GM12891 (cell line): ENCODE results near the gene SLCO2A1.

Experiments used
- DNase-seq: peaks from one replicate; pipeline ENCODE4 v3.0.0; 2011; ENCODE audit warnings: low spot score; ENCODE audit not compliant: insufficient read length
- FAIRE-seq: peaks from 2 replicates; lab custom pipeline; 2011; peaks lifted over from hg19 to GRCh38; lab: Jason Lieb, UNC
- PAX5 ChIP-seq: IDR thresholded peaks from 2 replicates; pipeline ENCODE4 v1.6.1; 2011; ENCODE audit warnings: low read length, moderate library complexity, mild to moderate bottlenecking; ENCODE audit not compliant: insufficient read depth, severe bottlenecking
- POLR2A ChIP-seq: IDR thresholded peaks from 2 replicates; pipeline ENCODE4 v1.6.1; 2011; ENCODE audit warnings: low read depth, low read length, control low read depth
- POLR2AphosphoS5 ChIP-seq: IDR thresholded peaks from 2 replicates; pipeline ENCODE4 v1.6.1; 2011; ENCODE audit warnings: low read depth, low read length, control low read depth
- POU2F2 ChIP-seq: IDR thresholded peaks from 2 replicates; pipeline ENCODE4 v1.6.1; 2011; ENCODE audit warnings: low read depth, mild to moderate bottlenecking, control low read depth, low read length, moderate library complexity
- SPI1 ChIP-seq: IDR thresholded peaks from 2 replicates; pipeline ENCODE4 v1.6.1; 2011; ENCODE audit warnings: low read depth, low read length, control low read depth
- TAF1 ChIP-seq: IDR thresholded peaks from 2 replicates; pipeline ENCODE4 v1.6.1; 2011; ENCODE audit warnings: low read depth, low read length, control low read depth

The SLCO2A1 gene

DNA sequence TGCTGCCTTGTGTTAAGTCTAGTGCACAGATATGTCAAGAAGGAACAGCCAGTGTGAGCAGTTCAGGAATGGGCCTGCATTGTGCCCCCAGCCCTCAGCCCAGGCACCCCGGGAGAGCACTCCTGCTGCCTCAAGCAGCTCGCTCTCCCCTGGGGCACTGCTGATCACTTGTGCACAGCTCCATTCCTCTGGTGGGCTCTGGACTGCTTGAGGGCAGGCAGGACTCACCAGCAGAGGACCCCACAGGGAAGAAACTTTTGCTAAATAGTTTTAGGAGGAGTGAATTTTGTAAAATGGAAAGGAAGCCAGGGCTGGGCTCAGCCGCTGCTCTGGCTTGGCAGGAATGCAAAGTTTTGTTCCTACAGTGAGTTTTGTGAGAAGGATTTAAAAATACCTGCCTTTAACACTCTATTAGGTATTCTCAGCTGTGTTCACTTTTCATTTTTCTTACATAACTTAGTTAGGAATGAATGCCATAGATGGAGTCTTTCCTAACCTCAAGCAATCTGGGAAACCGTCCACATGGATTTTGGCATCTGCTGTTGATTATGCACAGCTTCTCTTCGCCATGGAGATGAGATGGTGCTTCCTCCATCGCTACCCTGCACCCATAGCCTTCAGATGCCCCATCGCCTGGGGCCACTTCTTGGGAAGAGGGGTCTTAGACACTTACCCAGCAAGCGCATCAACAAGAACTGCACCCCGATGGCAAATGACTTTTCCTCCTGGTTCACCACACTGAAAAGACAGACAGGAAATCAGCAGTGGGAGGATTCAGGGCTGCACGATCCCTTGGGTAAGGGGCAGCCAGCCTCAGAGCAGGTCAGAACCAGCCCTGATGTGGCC, 91.7 kb downstream of the SLCO2A1 start:
- TF ChIP-seq POU2F2, result no peak
- DNase-seq, result no peak
- FAIRE-seq, result no peak

DNA sequence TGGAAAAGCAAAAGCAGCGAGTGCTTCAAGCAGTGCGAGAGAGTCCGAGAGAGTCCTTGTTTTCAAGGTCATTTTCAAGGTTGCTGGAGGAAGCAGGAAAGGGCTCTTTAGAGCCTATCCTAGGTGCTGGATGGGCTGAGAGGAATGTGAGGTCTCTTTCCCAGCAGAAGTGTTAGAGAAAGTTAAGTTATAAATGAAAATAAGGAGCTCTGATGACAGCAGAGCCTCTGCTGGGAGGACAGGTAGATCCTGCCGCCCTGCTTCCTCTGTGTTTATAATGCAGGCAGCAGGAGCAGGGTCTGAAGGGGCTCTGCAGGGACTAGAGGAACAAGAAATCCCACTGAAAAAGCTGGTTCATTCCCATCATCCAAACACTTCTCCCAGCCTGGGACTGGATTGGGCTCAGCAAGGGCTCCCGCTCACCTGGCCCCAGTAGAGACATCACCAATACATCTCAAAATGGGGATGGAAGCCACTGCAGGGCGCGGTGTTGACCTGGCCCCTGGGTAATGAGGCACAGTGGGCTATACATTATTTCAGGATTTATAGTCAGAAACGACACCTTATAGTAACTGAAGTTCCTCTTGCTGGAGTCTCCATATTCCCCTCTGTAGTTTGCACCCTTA, 92.6 kb downstream of the SLCO2A1 start:
- DNase-seq (no peak), FAIRE-seq (no peak)
- TF ChIP-seq POLR2AphosphoS5, result no peak

DNA sequence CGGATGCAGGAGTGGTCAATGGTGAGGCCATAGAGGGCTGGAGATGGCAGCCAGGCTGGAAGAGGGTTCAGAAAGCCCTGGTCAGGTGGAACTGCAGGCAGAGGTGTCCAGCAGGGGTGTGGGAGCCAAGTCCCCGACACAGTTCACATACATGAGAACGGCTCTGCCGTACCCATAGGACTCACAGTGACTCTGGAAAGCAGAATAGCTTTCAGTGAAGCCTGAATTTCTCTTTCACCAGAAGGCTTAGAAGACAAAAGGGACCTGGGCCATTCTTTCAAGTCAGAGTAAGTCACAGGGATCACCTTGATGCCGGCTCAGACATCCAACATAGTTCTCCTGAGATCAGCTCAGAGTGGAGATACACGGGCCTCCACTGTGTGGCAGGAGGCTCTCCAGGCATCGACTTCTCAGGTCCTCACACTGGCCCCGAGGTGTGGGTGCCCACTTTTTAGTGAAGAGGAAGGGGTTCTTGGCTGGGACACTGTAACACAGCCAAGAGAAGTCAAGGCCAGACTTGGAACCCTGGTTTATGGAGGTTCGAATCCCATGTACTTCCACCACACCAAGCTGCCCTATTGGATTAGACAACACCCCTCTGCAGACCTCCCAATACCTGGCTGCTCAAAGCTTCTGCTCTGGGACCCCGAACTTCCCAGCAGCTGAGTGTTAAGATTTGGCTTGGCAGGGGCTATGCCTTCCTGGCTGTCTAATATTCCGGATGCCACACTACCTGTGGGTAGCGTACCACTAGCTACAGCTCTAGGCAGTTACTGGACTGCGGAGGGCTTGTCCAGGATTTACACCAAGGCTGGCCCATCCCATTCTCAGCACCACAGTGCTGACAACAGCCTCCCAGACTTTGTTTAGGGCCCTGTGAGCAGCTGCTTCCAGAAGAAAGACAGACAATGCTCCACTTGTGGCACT, 93.6 kb downstream of the SLCO2A1 start:
- FAIRE-seq (no peak), DNase-seq (no peak)
- TF ChIP-seq POLR2A (no peak), PAX5 (no peak), SPI1 (no peak), POU2F2 (no peak), TAF1 (no peak), POLR2AphosphoS5 (no peak)

DNA sequence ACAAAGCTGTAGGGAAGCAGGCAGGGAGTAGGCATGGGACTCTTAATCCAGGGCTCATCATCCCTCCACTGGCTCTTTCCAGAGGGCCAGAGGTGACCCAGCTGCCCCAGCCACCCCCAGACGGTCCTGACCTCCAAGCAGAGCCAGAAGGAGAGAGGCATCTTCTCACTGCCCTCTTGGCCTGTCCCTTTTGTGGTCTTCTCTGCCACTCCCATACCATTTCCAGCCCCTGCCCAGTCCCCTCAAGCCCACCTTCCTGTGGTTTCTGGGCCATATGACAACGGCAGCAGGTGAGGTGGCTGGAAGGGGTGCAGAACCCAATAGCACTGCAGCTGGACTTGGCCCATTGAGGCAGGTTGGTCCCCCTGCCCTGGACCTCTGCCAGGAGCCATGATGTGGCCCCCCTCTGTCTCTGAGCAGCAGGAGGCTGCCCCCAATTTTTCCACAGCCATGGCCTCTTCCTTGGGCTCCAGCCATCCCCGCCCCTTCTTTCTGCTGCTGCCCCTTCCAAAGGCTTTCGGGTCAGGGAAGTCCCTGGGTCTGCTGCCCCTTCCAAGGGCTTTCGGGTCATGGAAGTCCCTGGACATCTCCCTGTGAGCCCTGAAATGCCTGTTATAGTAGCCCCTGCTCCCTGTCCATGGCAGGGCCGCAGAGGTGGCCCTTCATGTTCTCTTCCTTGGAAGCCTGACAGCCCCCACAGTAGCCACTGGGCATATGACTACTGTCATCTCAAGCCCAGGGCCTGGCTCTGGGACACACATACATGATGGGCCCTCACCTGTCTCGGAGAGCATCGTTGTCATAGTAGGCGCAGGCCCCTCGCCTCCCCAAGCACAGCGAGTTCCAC, 94.5 kb downstream of the SLCO2A1 start:
- DNase-seq, result no peak
- TF ChIP-seq POLR2AphosphoS5 (no peak), SPI1 (no peak), TAF1 (no peak)
- no peak for FAIRE-seq

DNA sequence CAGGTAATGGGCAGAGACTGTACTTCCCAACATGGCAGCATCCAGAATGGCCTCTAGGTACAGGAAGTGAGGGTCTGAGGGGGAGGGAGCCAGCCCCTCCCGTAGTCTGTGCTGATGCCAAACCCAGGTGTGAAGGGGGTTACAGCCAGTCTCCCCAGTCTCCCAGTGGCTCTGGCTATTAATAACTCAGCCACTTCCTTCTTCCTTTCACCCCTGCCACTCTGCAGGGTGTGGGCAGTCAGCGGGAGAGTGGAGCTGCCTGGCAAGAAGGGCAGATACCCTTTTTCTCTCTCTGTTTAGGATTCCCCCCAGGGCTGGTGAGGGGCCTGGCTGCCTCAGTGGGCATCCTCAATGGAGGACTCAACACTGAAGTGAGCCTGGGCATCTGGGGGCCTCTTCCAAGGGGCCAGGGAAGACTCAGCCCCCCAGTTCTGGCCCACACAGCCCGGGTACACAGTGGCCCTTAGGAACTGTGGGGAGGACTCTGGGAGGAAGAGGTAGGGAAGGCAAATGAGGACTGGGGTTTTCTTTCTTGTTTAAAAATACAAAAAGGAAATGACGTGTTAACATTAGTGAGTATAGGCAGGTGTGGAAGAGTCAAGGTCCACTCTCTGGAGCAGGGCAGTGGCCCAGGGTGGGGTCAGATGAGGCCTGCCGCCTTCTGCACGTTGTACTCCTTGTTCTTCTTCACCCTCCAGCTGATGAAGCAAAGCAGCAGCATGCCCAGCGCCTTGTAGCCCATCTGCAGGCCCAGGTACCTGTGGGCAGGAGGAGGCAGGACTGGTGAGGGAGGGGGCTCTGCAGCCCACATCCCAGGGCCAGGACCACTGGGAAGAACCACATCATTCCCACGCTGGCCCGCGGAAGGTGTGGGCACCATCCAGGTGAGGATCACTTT, 95.4 kb downstream of the SLCO2A1 start:
- FAIRE-seq, result no peak
- no peak for TF ChIP-seq PAX5
- no peak for TF ChIP-seq POU2F2
- TF ChIP-seq POLR2A, result no peak
- no peak for TF ChIP-seq TAF1
- TF ChIP-seq SPI1, result no peak
- no peak for TF ChIP-seq POLR2AphosphoS5
- DNase-seq, result no peak

DNA sequence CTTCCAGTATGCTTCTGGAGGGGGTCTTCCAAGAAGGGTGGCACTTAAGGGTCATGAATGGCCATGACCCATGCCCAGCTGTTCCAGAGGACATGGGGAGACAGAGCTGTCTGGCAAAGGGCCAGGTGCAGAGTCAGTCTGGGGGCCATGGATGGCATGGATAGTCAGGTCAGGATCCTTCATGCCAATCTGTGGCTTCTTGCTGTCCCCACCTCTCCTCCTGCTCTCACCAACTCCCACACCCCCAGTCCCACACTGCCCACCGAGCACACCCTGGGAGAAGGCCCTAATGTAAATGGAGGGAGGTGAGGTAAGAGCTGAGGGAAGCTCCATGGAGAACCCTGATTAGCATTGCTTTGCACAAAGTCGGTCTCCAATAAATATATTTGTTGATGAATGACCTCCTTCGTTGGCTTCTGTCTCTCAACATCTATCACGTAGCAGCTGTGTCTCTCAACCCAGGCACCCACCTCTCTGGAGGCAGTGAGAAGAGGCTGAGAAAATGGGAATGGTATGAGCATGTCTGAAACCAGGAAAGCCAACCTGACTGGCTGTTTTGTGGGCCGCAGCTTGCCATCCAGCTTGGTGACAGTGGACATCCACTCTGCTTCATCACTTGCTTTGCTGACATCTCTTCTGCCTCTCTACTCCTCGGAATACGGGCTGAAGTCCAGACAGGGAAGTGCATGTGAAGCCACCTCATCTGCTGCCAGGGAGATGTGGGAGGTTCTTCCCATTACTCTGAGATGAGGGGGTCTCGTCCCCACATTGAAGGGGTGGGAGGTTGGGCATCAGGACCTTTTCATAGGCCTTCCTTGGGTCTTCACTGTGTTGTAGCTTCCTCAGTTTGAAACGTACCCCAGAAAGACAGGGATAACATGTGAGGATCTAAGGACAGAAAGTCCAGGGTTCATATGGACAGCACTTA, 96.4 kb downstream of the SLCO2A1 start:
- FAIRE-seq (no peak), DNase-seq (no peak)
- TF ChIP-seq TAF1, result no peak
- TF ChIP-seq POU2F2, result no peak
- TF ChIP-seq POLR2AphosphoS5, result no peak
- no peak for TF ChIP-seq SPI1
- no peak for TF ChIP-seq POLR2A
- TF ChIP-seq PAX5, result no peak

DNA sequence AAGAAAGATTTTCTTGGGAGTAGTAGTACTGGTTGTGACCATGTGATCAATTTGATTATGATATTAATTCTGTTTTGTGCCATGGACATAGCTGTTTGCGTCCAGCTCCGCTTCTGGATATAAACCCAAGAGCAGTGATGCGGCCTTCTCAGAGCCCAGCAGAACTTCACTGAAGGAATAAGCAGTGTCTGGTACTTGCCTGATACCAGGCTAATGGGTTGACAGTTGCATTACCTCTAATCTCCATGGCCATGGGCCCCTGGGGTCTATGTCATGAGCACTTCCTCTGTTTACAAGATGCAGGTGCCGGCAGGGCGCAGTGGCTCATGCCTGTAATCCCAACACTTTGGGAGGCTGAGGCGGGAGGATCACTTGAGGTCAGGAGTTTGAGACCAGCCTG, 97.7 kb downstream of the SLCO2A1 start:
- TF ChIP-seq SPI1, result no peak
- TF ChIP-seq PAX5, result no peak
- TF ChIP-seq POLR2A, result no peak
- no peak for TF ChIP-seq POU2F2
- TF ChIP-seq TAF1, result no peak
- no peak for TF ChIP-seq POLR2AphosphoS5
- no peak for FAIRE-seq
- no peak for DNase-seq

DNA sequence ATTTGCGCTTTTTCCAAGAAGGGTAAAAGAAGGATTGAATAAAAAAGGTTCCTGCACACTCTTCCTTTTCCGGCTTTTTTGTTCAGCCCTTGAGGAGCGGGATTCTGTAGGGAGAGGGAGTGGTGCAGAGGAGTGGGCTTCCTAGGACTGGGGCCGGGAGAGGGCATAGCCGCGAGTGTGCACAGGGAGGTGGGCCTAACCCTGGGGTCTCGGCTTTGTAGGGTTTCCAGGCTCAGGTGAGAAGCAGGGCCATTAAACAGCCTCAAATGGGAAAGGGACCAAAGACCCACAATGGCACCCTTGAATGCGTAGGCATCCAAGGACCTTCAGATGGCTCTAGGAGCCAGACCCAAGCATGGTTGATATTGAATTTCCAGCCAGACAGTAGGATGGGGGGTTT, 98.6 kb downstream of the SLCO2A1 start:
- FAIRE-seq, result no peak
- TF ChIP-seq POLR2A (no peak), TAF1 (no peak), PAX5 (no peak), POU2F2 (no peak), SPI1 (no peak), POLR2AphosphoS5 (no peak)
- no peak for DNase-seq
